Kidney epithelial cell (primary cell): ENCODE measurements around the gene BCAS4. TPM values are rescaled to one million over a fixed set of nuclear protein-coding genes. Genes with fewer than 3 reads are reported as not detected.

Experiments used
- DNase-seq: peaks from one replicate; pipeline ENCODE4 v3.0.0-alpha.2; 2010; ENCODE audit warnings: low read depth
- H3K27me3 ChIP-seq: 2 replicates; pipeline ENCODE4 v1.6.0; 2011; ENCODE audit warnings: low read length; ENCODE audit not compliant: control insufficient read depth, insufficient read depth
- H3K36me3 ChIP-seq: 2 replicates; pipeline ENCODE4 v1.5.1; 2011; ENCODE audit warnings: low read length; ENCODE audit not compliant: control insufficient read depth, insufficient read depth
- H3K4me3 ChIP-seq: 2 replicates; pipeline ENCODE4 v1.5.1; 2011; ENCODE audit warnings: low read depth, mild to moderate bottlenecking, control low read depth, low read length
- CTCF ChIP-seq: IDR thresholded peaks from 2 replicates; pipeline ENCODE4 v1.5.1; 2011; ENCODE audit warnings: mild to moderate bottlenecking, moderate library complexity, low read length, control low read depth, inconsistent platforms; ENCODE audit not compliant: insufficient read depth, poor library complexity, severe bottlenecking
- total RNA-seq: library from RNA; depleted of rRNA; stranded (reverse); fragments of >200 nt; gene quantifications from 2 replicates; pipeline ENCODE4 v1.2.3, GENCODE V29; 2015

Gene BCAS4
- total RNA-seq, 1 donor from 2014 or later: 28.0 TPM

GRCh38 chr20:50852085-50852484 is 57.2 kb downstream of the BCAS4 start:
- TF ChIP-seq CTCF: no peak
- Histone ChIP-seq H3K4me3 (no peak overlapping the region), H3K27me3 (no peaks in the 10 kb centered on the region), H3K36me3 (no peaks in the 10 kb centered on the region)
- DNase-seq: no peak

GRCh38 chr20:50854506-50855249 is 59.8 kb downstream of the BCAS4 start:
- Histone ChIP-seq H3K36me3 (no peaks in the 10 kb centered on the region), H3K4me3 (no peak overlapping the region), H3K27me3 (no peaks in the 10 kb centered on the region)
- TF ChIP-seq CTCF: no peak
- no peak for DNase-seq

GRCh38 chr20:50855498-50856474 is 60.9 kb downstream of the BCAS4 start:
- TF ChIP-seq CTCF: no peak
- DNase-seq: peak; percentile 10
- Histone ChIP-seq H3K36me3 (no peaks in the 10 kb centered on the region), H3K27me3 (no peaks in the 10 kb centered on the region), H3K4me3 (no peak overlapping the region)

GRCh38 chr20:50856475-50857041 is 61.7 kb downstream of the BCAS4 start:
- Histone ChIP-seq H3K27me3 (no peaks in the 10 kb centered on the region), H3K4me3 (no peak overlapping the region), H3K36me3 (no peaks in the 10 kb centered on the region)
- TF ChIP-seq CTCF: no peak
- DNase-seq: no peak

GRCh38 chr20:50857348-50857747 is 62.5 kb downstream of the BCAS4 start:
- H3K36me3 ChIP-seq: no peaks in the 10 kb centered on the region
- DNase-seq: no peak
- no peak for TF ChIP-seq CTCF
- no peaks in the 10 kb centered on the region for H3K27me3 ChIP-seq
- H3K4me3 ChIP-seq: no peak overlapping the region
